Esophagus (tissue), 2 donors: ENCODE results near the gene CLOCK. TPM values are rescaled to one million over a fixed set of nuclear protein-coding genes. Genes with fewer than 3 reads are reported as not detected.

Source experiments
- H3K27ac ChIP-seq, 2 donors: one replicate each; pipeline ENCODE4 v1.5.1; 2013; ENCODE audit warnings: low read depth in 2 of 2, mild to moderate bottlenecking in 2 of 2, inconsistent platforms in 1 of 2, low read length in 1 of 2, moderate library complexity in 1 of 2
- H3K27me3 ChIP-seq, 2 donors: one replicate each; pipeline ENCODE4 v1.6.1; 2013; ENCODE audit warnings: low read length in 2 of 2, control low read depth in 1 of 2, mild to moderate bottlenecking in 1 of 2; ENCODE audit not compliant: insufficient read depth in 2 of 2, control insufficient read depth in 1 of 2
- H3K36me3 ChIP-seq, 2 donors: one replicate each; pipeline ENCODE4 v1.6.1; 2013; ENCODE audit warnings: low read length in 1 of 2; ENCODE audit not compliant: control insufficient read depth in 2 of 2, insufficient read depth in 2 of 2
- H3K4me1 ChIP-seq, 2 donors: one replicate each; pipeline ENCODE4 v1.6.1; 2013; ENCODE audit warnings: low read length in 1 of 2; ENCODE audit not compliant: control insufficient read depth in 2 of 2, insufficient read depth in 2 of 2
- H3K4me3 ChIP-seq, 2 donors: one replicate each; pipeline ENCODE4 v1.5.1; 2013; ENCODE audit warnings: low read length in 2 of 2, mild to moderate bottlenecking in 2 of 2, low read depth in 1 of 2, moderate library complexity in 1 of 2
- H3K9me3 ChIP-seq, 2 donors: one replicate each; pipeline ENCODE4 v1.6.1; 2013; ENCODE audit warnings: mild to moderate bottlenecking in 2 of 2, low read depth in 1 of 2, low read length in 1 of 2, moderate library complexity in 1 of 2; ENCODE audit not compliant: control insufficient read depth in 2 of 2, insufficient read depth in 1 of 2
- WGBS, 2 donors: extraction: QIAGEN DNeasy Blood & Tissue Kit; methylation state at CpG; one replicate each; pipeline ENCODE4 v1.1.7; 2013; 5-methylcytosine and 5-hydroxymethylcytosine counted together
- polyA plus RNA-seq, 2 donors: library from polyadenylated mRNA; stranded (reverse); fragments of 200-250 nt; gene quantifications; one replicate each; pipeline ENCODE4 v1.2.3, GENCODE V29; 2013
- donor health status: healthy with polysubstance abuse.
- donor health status: Bipolar disorder and iron deficiency.

The CLOCK gene
- polyA plus RNA-seq, 2 donors = 8.0 to 8.3 TPM

- H3K27me3 ChIP-seq = no peaks in the 10 kb centered on the region
- peaks cover 4% of the 10 kb centered on the region in 2 donors for H3K36me3 ChIP-seq
Observed at GRCh38 chr4:55440786-55441185, 105.9 kb downstream of the CLOCK start.

GRCh38 chr4:55439023-55439422, 107.7 kb downstream of the CLOCK start:
- H3K9me3 ChIP-seq = no peaks in the 10 kb centered on the region
- no peaks in the 10 kb centered on the region for H3K27me3 ChIP-seq
- no peak overlapping the region for H3K4me3 ChIP-seq
- peaks cover 0 to 2% of the 10 kb centered on the region in 2 donors for H3K4me1 ChIP-seq
- no peak overlapping the region for H3K27ac ChIP-seq
- H3K36me3 ChIP-seq = peaks cover 4 to 7% of the 10 kb centered on the region in 2 donors

More at GRCh38 chr4:55440786-55441185, 105.9 kb downstream of the CLOCK start:
- Histone ChIP-seq H3K4me3 (no peak overlapping the region), H3K27ac (no peak overlapping the region), H3K4me1 (no peaks in the 10 kb centered on the region), H3K9me3 (no peaks in the 10 kb centered on the region)
- 93 to 94% methylated on average over 2 of the region's 2 CpGs for WGBS, 2 donors

- Histone ChIP-seq H3K4me3 (no peak overlapping the region), H3K4me1 (peaks cover 0 to 2% of the 10 kb centered on the region in 2 donors), H3K27ac (no peak overlapping the region), H3K27me3 (no peaks in the 10 kb centered on the region), H3K36me3 (peaks cover 4 to 7% of the 10 kb centered on the region in 2 donors), H3K9me3 (no peaks in the 10 kb centered on the region)
- WGBS, 2 donors = 75 to 97% methylated on average over 2 of the region's 2 CpGs
Observed at GRCh38 chr4:55438314-55438713, 108.4 kb downstream of the CLOCK start.

- Histone ChIP-seq H3K4me1 (peaks cover 0 to 2% of the 10 kb centered on the region in 2 donors), H3K27me3 (no peaks in the 10 kb centered on the region), H3K36me3 (peaks cover 4 to 7% of the 10 kb centered on the region in 2 donors), H3K27ac (no peak overlapping the region), H3K4me3 (no peak overlapping the region), H3K9me3 (no peaks in the 10 kb centered on the region)
- WGBS, 2 donors = 74 to 90% methylated on average over 3 of the region's 3 CpGs
Observed at GRCh38 chr4:55437823-55438222, 108.9 kb downstream of the CLOCK start.

- WGBS, 2 donors = 74 to 79% methylated on average over 5 of the region's 5 CpGs
- Histone ChIP-seq H3K27ac (no peak overlapping the region), H3K9me3 (no peaks in the 10 kb centered on the region), H3K4me1 (peaks cover 0 to 2% of the 10 kb centered on the region in 2 donors), H3K4me3 (no peak overlapping the region), H3K27me3 (no peaks in the 10 kb centered on the region), H3K36me3 (peaks cover 3 to 7% of the 10 kb centered on the region in 2 donors)
Observed at GRCh38 chr4:55437356-55437796, 109.3 kb downstream of the CLOCK start.

GRCh38 chr4:55435141-55435841, 111.4 kb downstream of the CLOCK start:
- Histone ChIP-seq H3K4me1 (peaks cover 0 to 2% of the 10 kb centered on the region in 2 donors), H3K27me3 (no peaks in the 10 kb centered on the region), H3K27ac (peak overlapping the region; percentile 12 to 14), H3K4me3 (no peak overlapping the region), H3K9me3 (no peaks in the 10 kb centered on the region), H3K36me3 (peaks cover 2 to 7% of the 10 kb centered on the region in 2 donors)
- WGBS, 2 donors = 46 to 49% methylated on average over 3 of the region's 3 CpGs

GRCh38 chr4:55431710-55432336, 114.9 kb downstream of the CLOCK start:
- no peaks in the 10 kb centered on the region for H3K27me3 ChIP-seq
- H3K4me1 ChIP-seq = peaks cover 0 to 2% of the 10 kb centered on the region in 2 donors
- WGBS, 2 donors = 73 to 81% methylated on average over 6 of the region's 6 CpGs
- H3K4me3 ChIP-seq = no peak overlapping the region
- H3K9me3 ChIP-seq = no peaks in the 10 kb centered on the region
- H3K27ac ChIP-seq = no peak overlapping the region
- H3K36me3 ChIP-seq = peaks cover 0 to 7% of the 10 kb centered on the region in 2 donors

- Histone ChIP-seq H3K9me3 (no peaks in the 10 kb centered on the region), H3K4me1 (no peaks in the 10 kb centered on the region), H3K27ac (no peak overlapping the region), H3K36me3 (peaks cover 3 to 19% of the 10 kb centered on the region in 2 donors), H3K27me3 (no peaks in the 10 kb centered on the region), H3K4me3 (no peak overlapping the region)
- WGBS, 2 donors = 79 to 86% methylated on average over 3 of the region's 3 CpGs
Observed at GRCh38 chr4:55424791-55425190, 121.9 kb downstream of the CLOCK start.

GRCh38 chr4:55416176-55416575, 130.5 kb downstream of the CLOCK start:
- Histone ChIP-seq H3K27me3 (no peaks in the 10 kb centered on the region), H3K27ac (no peak overlapping the region), H3K36me3 (peaks cover 6 to 10% of the 10 kb centered on the region in 2 donors), H3K4me3 (no peak overlapping the region), H3K9me3 (no peaks in the 10 kb centered on the region), H3K4me1 (no peaks in the 10 kb centered on the region)
- 80 to 82% methylated on average over 3 of the region's 3 CpGs for WGBS, 2 donors
